ENCODE results near the gene UBAC2.

GRCh38 chr13:99278843-99279242 lies 78.2 kb downstream of the UBAC2 start:
- TF ChIP-seq, protein P1, sequence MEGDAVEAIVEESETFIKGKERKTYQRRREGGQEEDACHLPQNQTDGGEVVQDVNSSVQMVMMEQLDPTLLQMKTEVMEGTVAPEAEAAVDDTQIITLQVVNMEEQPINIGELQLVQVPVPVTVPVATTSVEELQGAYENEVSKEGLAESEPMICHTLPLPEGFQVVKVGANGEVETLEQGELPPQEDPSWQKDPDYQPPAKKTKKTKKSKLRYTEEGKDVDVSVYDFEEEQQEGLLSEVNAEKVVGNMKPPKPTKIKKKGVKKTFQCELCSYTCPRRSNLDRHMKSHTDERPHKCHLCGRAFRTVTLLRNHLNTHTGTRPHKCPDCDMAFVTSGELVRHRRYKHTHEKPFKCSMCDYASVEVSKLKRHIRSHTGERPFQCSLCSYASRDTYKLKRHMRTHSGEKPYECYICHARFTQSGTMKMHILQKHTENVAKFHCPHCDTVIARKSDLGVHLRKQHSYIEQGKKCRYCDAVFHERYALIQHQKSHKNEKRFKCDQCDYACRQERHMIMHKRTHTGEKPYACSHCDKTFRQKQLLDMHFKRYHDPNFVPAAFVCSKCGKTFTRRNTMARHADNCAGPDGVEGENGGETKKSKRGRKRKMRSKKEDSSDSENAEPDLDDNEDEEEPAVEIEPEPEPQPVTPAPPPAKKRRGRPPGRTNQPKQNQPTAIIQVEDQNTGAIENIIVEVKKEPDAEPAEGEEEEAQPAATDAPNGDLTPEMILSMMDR (conservative IDR thresholded peaks at IDR 0.05 in 1 of 2, IDR thresholded peaks at IDR 0.05 in 1 of 2; ENCODE audit: low read depth in 1 of 2, low read length in 2 of 2), result no peak
- TF ChIP-seq EZH2 (IDR thresholded peaks at IDR 0.05; ENCODE audit: low read length, missing control alignments), result no peak

Measured in fibroblast of lung (primary cell).